PC-3 (cell line): ENCODE results near the gene PXK.

Source experiments
- EZH2 ChIP-seq: fragments of 300-600 bp; sonication (generic); IDR thresholded peaks from one replicate; pipeline ENCODE4 v1.6.1; 2017; ENCODE audit warnings: antibody characterized with exemption, mild to moderate bottlenecking, low read length; ENCODE audit not compliant: unreplicated experiment
- TF ChIP-seq, protein P1 (sequence below): fragments of 300-600 bp; sonication (generic); conservative IDR thresholded peaks from 2 replicates; pipeline ENCODE4 v1.5.1; 2017; ENCODE audit warnings: antibody characterized with exemption, low read depth, mild to moderate bottlenecking, low read length

GRCh38 chr3:58323529-58324390 lies 8.9 kb upstream of the PXK start:
- TF ChIP-seq, protein P1, sequence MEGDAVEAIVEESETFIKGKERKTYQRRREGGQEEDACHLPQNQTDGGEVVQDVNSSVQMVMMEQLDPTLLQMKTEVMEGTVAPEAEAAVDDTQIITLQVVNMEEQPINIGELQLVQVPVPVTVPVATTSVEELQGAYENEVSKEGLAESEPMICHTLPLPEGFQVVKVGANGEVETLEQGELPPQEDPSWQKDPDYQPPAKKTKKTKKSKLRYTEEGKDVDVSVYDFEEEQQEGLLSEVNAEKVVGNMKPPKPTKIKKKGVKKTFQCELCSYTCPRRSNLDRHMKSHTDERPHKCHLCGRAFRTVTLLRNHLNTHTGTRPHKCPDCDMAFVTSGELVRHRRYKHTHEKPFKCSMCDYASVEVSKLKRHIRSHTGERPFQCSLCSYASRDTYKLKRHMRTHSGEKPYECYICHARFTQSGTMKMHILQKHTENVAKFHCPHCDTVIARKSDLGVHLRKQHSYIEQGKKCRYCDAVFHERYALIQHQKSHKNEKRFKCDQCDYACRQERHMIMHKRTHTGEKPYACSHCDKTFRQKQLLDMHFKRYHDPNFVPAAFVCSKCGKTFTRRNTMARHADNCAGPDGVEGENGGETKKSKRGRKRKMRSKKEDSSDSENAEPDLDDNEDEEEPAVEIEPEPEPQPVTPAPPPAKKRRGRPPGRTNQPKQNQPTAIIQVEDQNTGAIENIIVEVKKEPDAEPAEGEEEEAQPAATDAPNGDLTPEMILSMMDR: no peak
- no peak for TF ChIP-seq EZH2
